ENCODE data around the gene KLK6.

- TF ChIP-seq CTCF (IDR thresholded peaks at IDR 0.05) (no peak), POLR2A (IDR thresholded peaks at IDR 0.05) (no peak)
Observed at GRCh38 chr19:51000426-51000825, 31.0 kb upstream of the KLK6 start.

Data from testis (tissue), 2 donors.